Thymus (tissue), 11 donors: ENCODE data around the gene CNTN3. TPM values are rescaled to one million over a fixed set of nuclear protein-coding genes. Genes with fewer than 3 reads are reported as not detected.

ENCODE experiments used
- DNase-seq, 9 donors: peaks; one replicate each; pipeline ENCODE4 v3.0.0-alpha.2; 2013; ENCODE audit warnings: low spot score in 9 of 9, low read depth in 6 of 9, missing footprints in 1 of 9
- H3K27ac ChIP-seq, 2 donors: one replicate each; pipeline ENCODE4 v1.5.1; 2013; ENCODE audit warnings: control low read depth in 1 of 2, low read depth in 1 of 2, low read length in 1 of 2, mild to moderate bottlenecking in 1 of 2, moderate library complexity in 1 of 2
- H3K27me3 ChIP-seq, 2 donors: one replicate each; pipeline ENCODE4 v1.5.1; 2013; ENCODE audit warnings: low read length in 1 of 2; ENCODE audit not compliant: control insufficient read depth in 2 of 2, insufficient read depth in 1 of 2
- H3K36me3 ChIP-seq, 2 donors: one replicate each; pipeline ENCODE4 v1.5.1; 2013; ENCODE audit warnings: low read length in 1 of 2, mild to moderate bottlenecking in 1 of 2, moderate library complexity in 1 of 2; ENCODE audit not compliant: control insufficient read depth in 2 of 2, insufficient read depth in 2 of 2
- H3K4me1 ChIP-seq, 2 donors: one replicate each; pipeline ENCODE4 v1.5.1; 2013; ENCODE audit warnings: low read length in 2 of 2; ENCODE audit not compliant: control insufficient read depth in 2 of 2, insufficient read depth in 2 of 2
- H3K4me3 ChIP-seq, 2 donors: one replicate each; pipeline ENCODE4 v1.5.1; 2013; ENCODE audit warnings: low read length in 2 of 2, control low read depth in 1 of 2, mild to moderate bottlenecking in 1 of 2
- H3K9me3 ChIP-seq, 2 donors: one replicate each; pipeline ENCODE4 v1.5.1; 2013; ENCODE audit warnings: low read length in 1 of 2, mild to moderate bottlenecking in 1 of 2; ENCODE audit not compliant: control insufficient read depth in 2 of 2, insufficient read depth in 1 of 2
- WGBS: extraction: QIAGEN DNeasy Blood & Tissue Kit; methylation state at CpG from one replicate; pipeline ENCODE4 v1.1.7; 2013; 5-methylcytosine and 5-hydroxymethylcytosine counted together
- polyA plus RNA-seq: library from polyadenylated mRNA; stranded (reverse); fragments of 200-250 nt; gene quantifications from one replicate; pipeline ENCODE4 v1.2.3, GENCODE V29; 2013
- total RNA-seq: library from RNA; stranded (reverse); fragments of 120-200 nt; gene quantifications from one replicate; pipeline ENCODE4 v1.2.4, GENCODE V29; 2013
- donor health status: healthy.

CNTN3 gene
- total and polyA plus RNA-seq, 2 donors, result 2.1 to 3.7 TPM

- H3K27ac ChIP-seq, result no peak overlapping the region
- H3K36me3 ChIP-seq, result no peaks in the 10 kb centered on the region
- no peak for DNase-seq
- H3K4me1 ChIP-seq, result no peaks in the 10 kb centered on the region
- H3K9me3 ChIP-seq, result no peaks in the 10 kb centered on the region
- no peaks in the 10 kb centered on the region for H3K27me3 ChIP-seq
- no peak overlapping the region for H3K4me3 ChIP-seq
These were observed 25.8 kb upstream of the CNTN3 start for GRCh38 chr3:74640211-74640610.

GRCh38 chr3:74639681-74640080 is 25.2 kb upstream of the CNTN3 start:
- DNase-seq, result no peak
- Histone ChIP-seq H3K27ac (no peak overlapping the region), H3K36me3 (no peaks in the 10 kb centered on the region), H3K27me3 (no peaks in the 10 kb centered on the region), H3K4me3 (no peak overlapping the region), H3K4me1 (no peaks in the 10 kb centered on the region), H3K9me3 (no peaks in the 10 kb centered on the region)
- 93% methylated on average over 3 of the region's 3 CpGs for WGBS

GRCh38 chr3:74636981-74637380 is 22.5 kb upstream of the CNTN3 start:
- no peaks in the 10 kb centered on the region for H3K9me3 ChIP-seq
- no peaks in the 10 kb centered on the region for H3K27me3 ChIP-seq

GRCh38 chr3:74633021-74633420 is 18.6 kb upstream of the CNTN3 start:
- no peaks in the 10 kb centered on the region for H3K4me1 ChIP-seq
- 89% methylated on average over 1 of the region's 1 CpG for WGBS
- H3K27ac ChIP-seq, result no peak overlapping the region
- H3K9me3 ChIP-seq, result no peaks in the 10 kb centered on the region
- H3K4me3 ChIP-seq, result no peak overlapping the region
- DNase-seq, result no peak
- H3K27me3 ChIP-seq, result no peaks in the 10 kb centered on the region
- no peaks in the 10 kb centered on the region for H3K36me3 ChIP-seq

More at GRCh38 chr3:74636981-74637380, 22.5 kb upstream of the CNTN3 start:
- no peak for DNase-seq
- no peaks in the 10 kb centered on the region for H3K4me1 ChIP-seq
- no peak overlapping the region for H3K27ac ChIP-seq
- no peaks in the 10 kb centered on the region for H3K36me3 ChIP-seq
- H3K4me3 ChIP-seq, result no peak overlapping the region

- no peaks in the 10 kb centered on the region for H3K36me3 ChIP-seq
- DNase-seq, result no peak
- no peaks in the 10 kb centered on the region for H3K27me3 ChIP-seq
- WGBS, result 92% methylated on average over 3 of the region's 3 CpGs
- H3K4me3 ChIP-seq, result no peak overlapping the region
- no peaks in the 10 kb centered on the region for H3K4me1 ChIP-seq
- no peak overlapping the region for H3K27ac ChIP-seq
- H3K9me3 ChIP-seq, result no peaks in the 10 kb centered on the region
These were observed 17.1 kb upstream of the CNTN3 start for GRCh38 chr3:74631351-74632140.

- Histone ChIP-seq H3K4me3 (no peak overlapping the region), H3K36me3 (no peaks in the 10 kb centered on the region), H3K9me3 (no peaks in the 10 kb centered on the region), H3K27me3 (no peaks in the 10 kb centered on the region), H3K4me1 (no peaks in the 10 kb centered on the region), H3K27ac (no peak overlapping the region)
- 78% methylated on average over 4 of the region's 4 CpGs for WGBS
- DNase-seq, result no peak
These were observed 16.1 kb upstream of the CNTN3 start for GRCh38 chr3:74630602-74631001.

GRCh38 chr3:74626011-74626410 is 11.6 kb upstream of the CNTN3 start:
- Histone ChIP-seq H3K27me3 (no peaks in the 10 kb centered on the region), H3K4me3 (no peak overlapping the region), H3K36me3 (no peaks in the 10 kb centered on the region), H3K27ac (no peak overlapping the region), H3K9me3 (no peaks in the 10 kb centered on the region), H3K4me1 (no peaks in the 10 kb centered on the region)
- DNase-seq, result no peak
- 84% methylated on average over 2 of the region's 2 CpGs for WGBS

- H3K36me3 ChIP-seq, result no peaks in the 10 kb centered on the region
- no peak for DNase-seq
These were observed 9.8 kb upstream of the CNTN3 start for GRCh38 chr3:74624301-74624700.

GRCh38 chr3:74623261-74623836 is 8.9 kb upstream of the CNTN3 start:
- H3K9me3 ChIP-seq, result no peaks in the 10 kb centered on the region
- no peaks in the 10 kb centered on the region for H3K36me3 ChIP-seq
- no peak overlapping the region for H3K27ac ChIP-seq
- H3K4me1 ChIP-seq, result no peaks in the 10 kb centered on the region
- no peak overlapping the region for H3K4me3 ChIP-seq
- H3K27me3 ChIP-seq, result no peaks in the 10 kb centered on the region
- no peak for DNase-seq

More at GRCh38 chr3:74624301-74624700, 9.8 kb upstream of the CNTN3 start:
- Histone ChIP-seq H3K27ac (no peak overlapping the region), H3K4me3 (no peak overlapping the region), H3K27me3 (no peaks in the 10 kb centered on the region), H3K4me1 (no peaks in the 10 kb centered on the region), H3K9me3 (no peaks in the 10 kb centered on the region)
- WGBS, result 83% methylated on average over 3 of the region's 3 CpGs
